Stimulated activated CD4-positive, alpha-beta T cell treated with anti-CD3 and anti-CD28 coated beads, Interleukin-15, amount 100 ng/mL, for 24 hours (primary cell): Measurements from ENCODE around the gene RPL3.

Source experiments
- DNase-seq: peaks from one replicate; pipeline ENCODE4 v3.0.0-alpha.2; 2020

The RPL3 gene

DNA sequence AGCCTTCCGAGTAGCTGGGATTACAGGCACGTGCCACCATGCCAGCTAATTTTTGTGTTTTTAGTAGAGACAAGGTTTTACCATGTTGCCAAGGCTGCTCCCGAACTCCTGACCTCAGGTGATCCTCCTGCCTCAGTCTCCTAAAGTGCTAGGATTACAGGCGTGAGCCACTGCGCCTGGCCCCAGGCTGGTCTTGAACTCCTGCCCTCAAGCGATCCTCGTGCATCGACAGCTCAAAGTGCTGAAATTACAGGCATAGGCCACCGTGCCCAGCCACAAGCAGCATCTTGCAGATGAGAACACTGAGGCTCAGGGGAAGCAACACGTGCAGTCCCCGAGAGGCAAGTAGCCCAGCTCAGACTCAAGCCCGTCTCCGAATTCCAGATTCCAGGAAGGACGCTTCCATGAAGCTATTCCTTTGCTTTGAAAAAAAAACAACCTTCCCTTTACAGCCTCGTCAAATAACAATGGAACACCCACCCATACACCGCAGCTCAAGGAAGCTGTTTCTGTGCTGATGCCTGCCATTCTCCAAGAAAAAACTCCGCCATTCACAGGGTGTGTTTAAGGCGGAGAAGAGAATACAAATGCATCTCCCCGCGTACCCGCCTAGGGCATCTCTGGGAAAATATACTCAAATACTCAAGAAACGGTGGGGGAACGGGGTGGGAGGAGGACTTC is 40.1 kb downstream of the RPL3 start:
- DNase-seq = no peak

DNA sequence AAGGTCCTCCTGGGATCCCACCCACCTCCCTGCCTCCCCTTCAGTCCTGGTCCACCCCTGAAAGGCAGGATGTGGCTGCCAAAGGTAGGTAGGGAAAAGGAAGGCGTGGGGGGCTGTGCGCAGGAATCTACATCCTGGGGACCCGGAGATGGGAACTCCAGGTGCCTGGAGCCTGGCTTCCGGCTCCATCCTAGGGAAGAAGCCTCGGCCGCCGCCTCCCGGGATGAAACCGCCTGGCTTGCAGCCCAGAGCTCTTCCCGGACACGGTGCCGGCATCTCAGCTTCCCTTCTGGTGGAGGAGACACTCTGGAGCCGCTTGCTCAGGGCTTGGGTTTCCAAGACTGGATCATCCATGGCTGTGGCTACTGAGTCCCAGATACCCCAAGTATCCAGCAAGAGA is 41.4 kb downstream of the RPL3 start:
- no peak for DNase-seq

DNA sequence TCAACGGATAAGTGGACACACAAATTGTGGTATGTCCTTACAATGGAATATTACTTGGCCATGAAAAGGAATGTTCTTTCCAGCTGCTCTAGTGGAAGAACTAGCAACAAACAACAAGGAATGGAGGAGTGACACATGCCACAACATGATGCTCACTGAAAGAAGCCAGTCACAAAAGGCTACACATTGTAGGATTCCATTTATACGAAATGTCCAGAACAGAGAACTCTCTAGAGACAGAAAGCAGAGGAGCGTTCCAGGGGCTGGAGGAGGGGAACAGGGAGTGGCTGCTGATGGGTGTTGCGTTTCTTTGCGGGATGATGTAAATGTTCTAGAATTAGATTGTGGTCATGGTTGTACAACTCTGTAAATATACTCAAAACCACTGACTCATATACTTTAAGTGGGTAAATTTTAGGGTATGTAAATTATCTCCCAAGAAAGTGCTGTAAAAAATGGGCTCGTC is 42.2 kb downstream of the RPL3 start:
- no peak for DNase-seq

DNA sequence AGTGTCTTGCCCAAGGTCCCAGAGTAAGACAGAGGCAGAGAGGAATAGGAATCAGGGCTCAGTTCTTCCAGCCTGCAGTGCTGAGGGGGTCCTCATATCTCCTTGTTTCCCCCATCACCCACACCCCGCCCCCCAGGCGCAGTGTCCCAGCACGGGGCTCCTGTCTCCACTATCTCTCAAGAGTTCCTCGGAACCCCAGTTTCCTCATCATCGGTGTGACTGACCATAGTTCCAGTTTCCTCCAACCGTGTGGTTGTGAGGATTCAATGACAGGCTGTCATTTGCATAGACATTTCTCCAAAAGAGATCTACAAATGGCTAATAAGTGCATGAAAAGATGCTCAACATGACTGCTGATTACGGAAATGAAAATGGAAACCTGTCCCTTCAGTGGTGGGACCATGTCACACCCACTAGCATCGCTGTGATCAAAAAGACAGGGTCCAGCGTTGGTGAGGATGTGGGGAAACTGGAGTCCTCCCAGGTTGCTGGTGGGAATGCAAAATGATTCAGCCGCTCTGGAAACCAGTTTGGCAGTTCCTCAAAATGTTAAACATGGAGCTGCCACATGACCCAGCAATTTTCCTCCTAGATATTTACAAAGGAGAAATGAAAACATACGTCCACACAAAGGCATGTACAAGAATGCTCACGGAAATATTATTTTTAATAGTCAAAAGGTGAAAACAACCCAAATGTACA is 42.8 kb downstream of the RPL3 start:
- no peak for DNase-seq

DNA sequence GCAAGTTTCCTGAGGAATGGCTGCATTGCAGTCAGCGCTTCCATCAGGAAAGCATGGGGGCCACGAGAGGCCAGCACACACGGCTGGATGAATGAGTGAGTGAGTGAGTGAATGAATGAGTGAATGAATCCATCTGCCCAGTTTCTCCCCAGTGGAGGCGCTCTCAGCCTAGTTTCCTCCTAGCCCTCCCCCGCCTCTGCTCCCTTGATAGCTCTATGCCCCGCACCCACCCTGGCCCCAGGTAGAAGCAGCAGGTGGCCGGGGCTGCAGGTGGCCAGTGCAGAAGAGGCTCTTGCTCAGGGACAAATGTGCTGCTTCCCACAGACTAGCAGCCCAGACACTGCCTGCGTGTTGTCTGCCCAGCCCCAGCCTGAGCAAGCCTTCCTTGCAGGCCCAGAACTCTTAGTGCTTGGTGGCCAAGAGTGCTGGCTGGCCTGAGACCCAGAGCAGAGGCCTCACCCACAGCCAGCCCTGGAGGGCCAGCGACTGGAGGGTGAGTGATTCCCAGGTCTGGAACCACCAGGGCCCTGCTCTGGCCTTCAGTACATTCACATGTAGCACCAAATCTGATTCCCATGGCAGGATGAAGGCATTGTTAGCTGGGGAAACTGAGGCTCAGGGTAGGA is 43.5 kb downstream of the RPL3 start:
- DNase-seq = no peak

DNA sequence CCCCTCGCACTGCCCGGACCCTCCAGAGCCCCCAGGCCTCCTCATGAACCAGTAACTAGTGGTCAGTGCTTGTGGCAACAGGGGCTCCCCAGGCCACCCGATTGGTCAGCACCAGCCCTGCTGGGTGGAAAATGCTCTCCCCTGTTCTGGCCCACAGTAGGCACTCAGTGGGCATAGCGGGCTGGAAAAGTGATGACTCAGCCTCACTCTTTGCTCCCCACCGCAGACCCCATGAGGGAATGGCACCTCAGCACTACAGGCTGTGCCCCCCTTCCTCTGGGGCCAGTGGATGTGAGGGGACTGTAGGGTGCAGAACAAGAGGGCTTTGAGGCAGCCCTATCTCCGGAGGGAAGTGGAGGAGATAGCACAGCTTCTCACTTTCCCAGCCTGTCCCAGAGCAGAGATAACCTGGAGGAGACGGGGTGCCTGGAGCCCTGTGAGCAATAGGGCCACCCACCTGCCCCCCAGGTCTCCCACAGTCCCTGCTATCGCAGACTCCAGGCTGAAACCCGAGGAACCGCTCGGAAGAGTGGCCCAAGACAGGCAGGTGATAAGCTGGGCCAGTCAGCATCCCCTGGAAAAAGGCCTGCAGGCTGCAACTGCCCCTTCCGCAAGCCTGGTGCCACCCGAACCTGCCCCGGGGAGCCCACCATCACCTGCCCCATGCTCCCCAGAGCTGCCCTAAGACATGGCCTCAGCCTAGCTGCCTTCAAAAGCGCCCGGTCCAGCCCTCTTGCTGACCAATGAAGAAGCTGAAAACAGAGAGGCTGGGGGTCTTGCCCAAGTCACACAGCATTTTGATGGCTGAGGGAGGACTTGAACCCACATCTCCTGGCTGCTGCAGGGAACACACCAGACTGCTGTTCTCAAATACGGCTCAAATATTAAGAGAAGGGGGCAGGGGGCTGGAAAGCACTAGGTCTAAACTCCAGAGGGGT is 45.2 kb downstream of the RPL3 start:
- no peak for DNase-seq

DNA sequence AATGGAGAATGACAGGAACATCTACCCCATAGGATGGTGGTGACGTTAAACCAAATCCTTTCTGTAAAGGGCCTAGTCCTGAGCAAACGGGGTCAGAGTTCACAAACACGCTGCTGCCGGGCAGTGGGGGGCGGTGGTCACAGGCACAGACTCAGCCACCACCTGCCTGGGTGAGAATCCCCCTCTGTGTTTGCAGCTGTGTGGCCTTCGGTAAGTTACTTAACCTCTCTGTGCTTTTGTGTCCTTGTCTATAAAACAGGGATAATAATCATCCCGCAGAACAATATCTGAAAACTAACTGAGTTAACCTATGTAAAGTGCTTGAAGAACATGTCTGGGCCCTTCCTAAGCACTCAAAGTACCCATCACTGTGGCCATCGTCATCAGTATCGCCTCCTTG is 48.6 kb downstream of the RPL3 start:
- DNase-seq = no peak

DNA sequence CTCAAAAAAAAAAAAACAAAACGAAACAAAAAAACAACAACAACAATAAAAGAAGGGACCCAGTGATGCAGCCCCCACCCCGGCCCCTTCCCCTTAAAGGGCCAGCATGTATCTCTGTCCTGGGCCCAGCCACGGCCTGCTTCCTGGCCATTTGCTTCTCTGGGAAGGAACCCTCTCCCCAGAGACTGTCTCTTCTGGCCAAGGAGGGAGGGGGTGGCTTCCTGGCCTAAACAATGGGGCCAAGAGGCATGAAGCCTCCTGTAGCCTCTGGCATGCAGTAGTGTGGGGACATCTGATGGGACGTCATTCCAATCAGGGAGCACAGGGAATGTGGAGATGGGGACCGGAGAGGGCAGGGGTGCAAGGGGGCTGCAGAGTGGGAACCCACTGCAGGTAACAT is 49.1 kb downstream of the RPL3 start:
- no peak for DNase-seq

DNA sequence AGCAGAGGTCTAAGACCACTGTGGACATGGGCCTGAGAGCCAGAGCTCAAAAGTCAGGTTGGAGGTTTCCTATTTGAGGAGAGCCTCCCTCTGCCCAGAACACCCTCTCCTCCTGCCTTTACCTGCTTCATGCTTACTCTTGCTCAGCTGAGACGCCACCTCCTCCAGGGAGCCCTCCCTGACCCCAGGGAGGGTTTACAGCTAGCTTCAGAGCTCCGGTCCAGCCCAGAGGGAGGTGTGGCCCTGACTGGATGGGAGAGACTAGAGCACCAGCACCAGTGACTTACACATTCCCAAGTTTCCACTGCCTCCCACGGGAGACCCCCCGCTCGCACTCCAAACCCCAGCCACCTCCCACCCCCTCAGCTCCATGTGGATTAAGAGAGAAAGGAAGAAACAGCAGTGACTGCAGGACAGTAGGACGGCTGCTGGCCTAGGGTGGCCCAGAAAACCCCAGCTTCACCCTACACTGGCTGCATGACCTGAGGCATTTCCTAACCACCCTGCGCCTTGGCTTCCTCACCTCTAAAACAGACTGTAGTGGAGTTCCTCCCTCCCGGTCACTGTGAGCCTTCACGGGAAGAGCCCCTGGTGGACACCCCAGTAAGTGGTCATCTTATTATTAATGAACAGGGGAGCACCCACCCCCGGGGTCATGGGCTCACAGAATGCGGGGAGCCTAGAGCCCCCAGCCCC is 50.2 kb downstream of the RPL3 start:
- no peak for DNase-seq

DNA sequence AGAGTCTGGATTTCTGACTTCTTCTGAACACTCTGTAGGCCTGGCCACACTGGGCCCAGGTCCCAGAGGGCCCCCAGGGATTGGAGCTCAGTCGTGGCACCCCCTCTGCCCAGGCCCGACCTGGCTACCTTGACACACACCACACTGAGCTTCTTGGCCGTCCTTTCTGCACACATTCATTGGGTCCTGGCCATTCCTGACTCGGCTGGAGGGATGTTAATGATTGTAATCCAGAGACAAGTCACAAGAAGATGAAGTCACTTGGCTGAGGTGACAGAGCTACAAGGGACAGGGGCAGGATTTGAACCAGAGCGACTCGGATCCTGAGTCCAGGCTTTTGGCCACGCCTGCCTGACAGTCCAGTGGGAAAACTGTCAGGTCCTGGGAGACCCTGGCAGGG is 50.8 kb downstream of the RPL3 start:
- DNase-seq = no peak

DNA sequence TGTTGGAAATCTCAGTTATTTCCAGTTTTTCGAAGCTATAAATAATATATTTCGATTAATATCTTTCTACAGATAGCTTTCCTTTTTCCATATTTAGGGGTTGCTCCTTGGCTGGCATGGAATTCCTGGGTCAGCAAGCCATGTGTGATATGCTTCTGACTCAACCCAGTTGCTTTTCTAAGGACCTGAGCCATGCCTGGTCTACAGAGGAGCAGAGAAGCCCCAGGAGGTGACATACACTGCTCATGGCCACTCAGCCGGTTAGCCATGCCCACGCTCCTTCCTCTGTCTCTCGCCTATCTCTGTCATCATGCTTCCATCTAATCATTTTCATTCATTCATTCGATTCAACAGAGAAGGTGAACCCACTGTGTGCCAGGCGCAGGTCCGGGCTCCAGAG is 51.4 kb downstream of the RPL3 start:
- DNase-seq = no peak

DNA sequence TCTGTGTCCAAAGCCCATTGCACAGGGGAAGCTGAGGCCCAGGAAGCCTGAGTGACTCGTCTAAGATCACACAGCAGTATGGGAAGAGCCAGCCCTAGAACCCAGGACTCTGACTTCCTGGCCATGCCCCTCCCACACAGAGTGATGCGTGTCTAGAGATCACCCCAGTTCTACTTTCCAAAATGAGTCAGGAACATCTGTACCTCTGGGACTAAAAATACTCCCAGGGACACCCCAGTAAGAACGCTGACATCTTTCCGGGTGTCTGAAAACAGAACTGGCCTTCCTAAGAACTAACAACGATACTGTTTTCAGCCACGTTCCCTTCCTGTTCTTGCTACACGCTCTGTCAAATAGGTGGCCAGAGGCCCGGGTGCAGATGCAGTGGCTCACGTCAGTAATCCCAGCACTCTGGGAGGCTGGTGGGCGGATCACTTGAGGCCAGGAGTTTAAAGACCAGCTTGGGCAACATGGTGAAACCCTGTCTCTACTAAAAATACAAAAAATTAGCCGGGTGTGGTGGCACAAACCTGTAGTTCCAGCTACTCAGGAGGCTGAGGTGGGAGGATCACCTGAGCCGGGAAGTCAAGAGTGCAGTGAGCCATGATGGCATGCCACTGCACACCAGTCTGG is 52.9 kb downstream of the RPL3 start:
- DNase-seq = peak; percentile 71

DNA sequence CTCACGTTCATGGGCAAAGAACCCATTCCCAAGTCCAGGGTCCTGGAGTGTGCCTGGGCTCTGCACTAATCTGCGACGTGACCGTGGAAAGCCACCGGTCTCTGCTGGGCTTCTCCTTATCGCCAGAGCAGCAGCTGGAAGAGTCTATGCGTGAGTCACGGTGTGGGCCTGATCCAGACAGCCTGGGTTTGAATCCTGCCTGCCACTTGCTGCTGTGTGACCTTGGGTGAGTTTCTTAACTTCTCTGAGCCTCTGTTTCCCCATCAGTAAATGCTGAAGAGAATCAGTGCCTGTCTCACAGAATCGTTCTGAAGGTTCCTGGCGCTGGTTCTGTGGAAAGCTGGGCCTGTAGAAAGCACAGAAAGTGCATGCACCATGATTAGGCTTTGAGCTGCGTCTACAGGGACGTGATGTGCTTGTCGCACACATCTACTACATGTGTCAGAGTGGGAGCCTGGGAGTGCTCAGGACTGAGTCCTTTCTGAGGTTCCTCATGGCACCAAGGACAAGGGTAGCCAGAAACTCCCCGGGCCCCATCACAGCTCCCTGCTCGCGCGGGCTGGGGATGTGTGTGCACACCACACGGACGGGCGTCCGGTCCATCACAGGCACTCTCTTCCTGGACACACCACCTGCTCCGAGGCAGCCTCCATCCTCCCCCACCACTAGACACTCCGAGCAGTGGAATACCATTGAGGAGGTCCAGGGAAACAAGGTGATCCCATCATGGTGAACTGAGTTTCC is 54.1 kb downstream of the RPL3 start:
- no peak for DNase-seq

DNA sequence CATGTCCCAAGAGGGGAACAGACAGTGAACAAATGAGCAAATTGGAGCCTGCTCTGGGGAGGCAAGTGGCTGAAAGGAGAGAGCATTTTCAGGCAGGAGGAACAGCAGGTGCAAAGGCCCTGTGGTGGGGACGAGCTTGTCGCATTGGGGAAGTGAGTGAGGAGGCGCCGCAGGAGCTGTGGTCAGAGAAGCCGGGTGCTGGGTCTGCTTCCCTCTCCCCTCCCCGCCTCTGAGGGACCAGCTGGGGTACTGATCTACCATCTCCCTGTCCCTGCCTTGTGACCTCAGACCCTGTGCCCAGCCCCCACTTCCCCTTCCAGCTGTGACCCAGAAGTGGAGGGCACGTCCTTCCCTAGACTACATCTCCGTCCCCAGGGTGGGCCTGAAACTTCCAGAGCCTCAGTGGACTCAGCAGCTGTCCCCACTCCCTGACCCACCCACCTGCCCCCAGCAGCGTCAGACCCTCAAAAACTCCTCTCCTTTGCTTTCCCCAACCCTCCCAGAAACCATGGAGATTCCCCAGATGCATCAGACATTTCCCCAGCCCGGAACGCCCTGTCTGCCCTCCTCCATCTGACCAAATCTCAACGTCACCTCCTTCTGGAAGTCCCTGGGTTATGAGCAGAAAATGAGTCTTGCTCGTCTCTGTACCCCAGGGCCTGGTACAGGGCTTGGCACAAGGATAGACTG is 54.9 kb downstream of the RPL3 start:
- no peak for DNase-seq

DNA sequence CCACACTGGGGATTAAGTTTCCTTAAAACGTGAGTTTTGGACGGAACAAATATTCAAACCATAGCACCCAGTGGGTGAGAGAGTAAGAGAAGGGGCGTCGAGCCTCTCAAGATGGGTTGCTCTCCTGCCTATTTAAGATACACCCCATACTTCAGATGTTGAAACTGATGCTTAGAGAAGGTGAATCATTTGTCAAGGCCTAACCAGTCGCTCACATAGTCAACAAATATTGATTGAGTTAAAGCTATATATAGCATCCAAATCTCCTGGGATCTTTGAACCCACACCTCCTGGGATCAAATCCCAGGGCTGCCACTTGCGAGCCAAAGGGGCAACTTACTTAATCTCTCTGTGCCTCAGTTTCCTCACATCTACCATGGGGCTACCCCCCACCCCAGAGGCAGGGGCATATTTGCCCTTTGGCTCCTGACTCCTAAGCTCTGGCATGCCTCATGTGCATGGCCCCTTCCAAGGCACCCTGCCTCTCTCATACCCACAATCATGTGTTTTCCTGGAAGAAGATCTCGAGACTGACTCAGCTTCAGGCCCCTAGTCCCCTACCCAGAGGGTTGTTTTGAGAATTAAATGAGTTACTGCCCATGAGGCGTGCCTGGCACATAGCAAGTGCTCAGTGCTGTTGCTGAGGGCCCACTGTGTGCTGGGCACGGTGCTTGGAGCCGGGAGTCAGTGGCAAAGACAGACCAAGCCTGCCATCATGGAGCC is 55.6 kb downstream of the RPL3 start:
- DNase-seq = no peak
